Vagina (tissue), 2 donors: ENCODE results near the gene TVP23A. TPM values are rescaled to one million over a fixed set of nuclear protein-coding genes. Genes with fewer than 3 reads are reported as not detected.

Experiments used
- DNase-seq, 2 donors: peaks; one replicate each; pipeline ENCODE4 v3.0.0-alpha.2; 2017; ENCODE audit errors: extremely low spot score in 2 of 2
- H3K27ac ChIP-seq: fragments of 200-600 bp; sonication (generic); one replicate; pipeline ENCODE4 v1.5.1; 2019
- H3K27me3 ChIP-seq: fragments of 200-600 bp; sonication (generic); one replicate; pipeline ENCODE4 v1.5.1; 2019
- H3K36me3 ChIP-seq, 2 donors: fragments of 200-600 bp; sonication (generic); one replicate each; pipeline ENCODE4 v1.5.1; 2017 to 2019
- H3K4me1 ChIP-seq: fragments of 200-600 bp; sonication (generic); one replicate; pipeline ENCODE4 v1.5.1; 2019
- H3K4me3 ChIP-seq, 2 donors: fragments of 200-600 bp; sonication (generic); 1 replicate in 1 of 2; 2 replicates in 1 of 2; pipeline ENCODE4 v1.5.1; 2016 to 2019
- H3K9me3 ChIP-seq: fragments of 200-600 bp; sonication (generic); one replicate; pipeline ENCODE4 v1.5.1; 2019
- POLR2A ChIP-seq, 2 donors: fragments of 450-650 bp; IDR thresholded peaks; one replicate each; pipeline ENCODE4 v1.6.1; 2017; ENCODE audit warnings: antibody characterized with exemption in 2 of 2, mild to moderate bottlenecking in 2 of 2, moderate library complexity in 2 of 2
- POLR2AphosphoS5 ChIP-seq, 2 donors: sonication (generic); formaldehyde crosslinking; IDR thresholded peaks; one replicate each; pipeline ENCODE4 v1.9.0; 2017; ENCODE audit warnings: antibody characterized with exemption in 2 of 2, mild to moderate bottlenecking in 2 of 2, low read depth in 1 of 2; ENCODE audit not compliant: insufficient read depth in 1 of 2
- intact Hi-C: fragments of 100-400 bp; cut with DNase I; formaldehyde crosslinking; loops from one replicate; pipeline ENCODE4 v1.15.1; 2023
- total RNA-seq: library from RNA; depleted of rRNA; stranded (reverse); fragments of >200 nt; gene quantifications from one replicate; pipeline ENCODE4 v1.2.3, GENCODE V29; 2016
- TF ChIP-seq, protein P1 (sequence below), 3 experiments: fragments of 450-650 bp in 2 of 3; fragments of 200-600 bp in 1 of 3; sonication (generic) in 1 of 3; IDR thresholded peaks; one replicate each; pipeline ENCODE4 v1.5.1; 2017 to 2019; ENCODE audit warnings: antibody characterized with exemption in 3 of 3, mild to moderate bottlenecking in 2 of 3, moderate library complexity in 2 of 3

The TVP23A gene
- total RNA-seq, 1 donor from 2014 or later: 0.98 TPM

DNA sequence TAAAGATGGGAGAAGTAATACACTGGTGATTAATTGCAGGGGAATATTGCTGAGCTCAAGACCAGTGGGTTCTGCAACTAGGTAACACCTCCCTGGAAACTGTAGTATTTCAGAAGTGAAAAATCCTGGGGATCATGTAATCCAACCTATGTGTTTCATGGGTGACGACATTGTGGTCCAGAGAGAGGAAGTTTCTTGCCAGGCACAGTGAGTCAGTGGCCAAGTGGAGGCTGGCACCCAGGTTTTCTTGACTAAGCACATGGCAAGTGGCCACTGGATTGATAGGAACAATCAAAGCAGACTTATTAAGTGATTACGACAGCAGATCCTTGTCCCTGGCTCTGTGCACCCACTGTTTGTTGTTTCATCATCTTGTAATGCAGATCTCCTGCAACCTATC lies 43.8 kb upstream of the TVP23A start:
- no peak for TF ChIP-seq POLR2A (IDR thresholded peaks at IDR 0.05)
- TF ChIP-seq, protein P1, sequence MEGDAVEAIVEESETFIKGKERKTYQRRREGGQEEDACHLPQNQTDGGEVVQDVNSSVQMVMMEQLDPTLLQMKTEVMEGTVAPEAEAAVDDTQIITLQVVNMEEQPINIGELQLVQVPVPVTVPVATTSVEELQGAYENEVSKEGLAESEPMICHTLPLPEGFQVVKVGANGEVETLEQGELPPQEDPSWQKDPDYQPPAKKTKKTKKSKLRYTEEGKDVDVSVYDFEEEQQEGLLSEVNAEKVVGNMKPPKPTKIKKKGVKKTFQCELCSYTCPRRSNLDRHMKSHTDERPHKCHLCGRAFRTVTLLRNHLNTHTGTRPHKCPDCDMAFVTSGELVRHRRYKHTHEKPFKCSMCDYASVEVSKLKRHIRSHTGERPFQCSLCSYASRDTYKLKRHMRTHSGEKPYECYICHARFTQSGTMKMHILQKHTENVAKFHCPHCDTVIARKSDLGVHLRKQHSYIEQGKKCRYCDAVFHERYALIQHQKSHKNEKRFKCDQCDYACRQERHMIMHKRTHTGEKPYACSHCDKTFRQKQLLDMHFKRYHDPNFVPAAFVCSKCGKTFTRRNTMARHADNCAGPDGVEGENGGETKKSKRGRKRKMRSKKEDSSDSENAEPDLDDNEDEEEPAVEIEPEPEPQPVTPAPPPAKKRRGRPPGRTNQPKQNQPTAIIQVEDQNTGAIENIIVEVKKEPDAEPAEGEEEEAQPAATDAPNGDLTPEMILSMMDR (IDR thresholded peaks at IDR 0.05): no peak
- TF ChIP-seq POLR2AphosphoS5 (IDR thresholded peaks at IDR 0.05; ENCODE audit: insufficient read depth in 1 of 2, low read depth in 1 of 2): no peak
- intact Hi-C loops: no loop called here
- Histone ChIP-seq H3K36me3 (no peaks in the 10 kb centered on the region), H3K4me3 (no peak overlapping the region), H3K4me1 (no peaks in the 10 kb centered on the region), H3K27me3 (no peaks in the 10 kb centered on the region), H3K9me3 (no peaks in the 10 kb centered on the region), H3K27ac (no peak overlapping the region)
- no peak for DNase-seq

DNA sequence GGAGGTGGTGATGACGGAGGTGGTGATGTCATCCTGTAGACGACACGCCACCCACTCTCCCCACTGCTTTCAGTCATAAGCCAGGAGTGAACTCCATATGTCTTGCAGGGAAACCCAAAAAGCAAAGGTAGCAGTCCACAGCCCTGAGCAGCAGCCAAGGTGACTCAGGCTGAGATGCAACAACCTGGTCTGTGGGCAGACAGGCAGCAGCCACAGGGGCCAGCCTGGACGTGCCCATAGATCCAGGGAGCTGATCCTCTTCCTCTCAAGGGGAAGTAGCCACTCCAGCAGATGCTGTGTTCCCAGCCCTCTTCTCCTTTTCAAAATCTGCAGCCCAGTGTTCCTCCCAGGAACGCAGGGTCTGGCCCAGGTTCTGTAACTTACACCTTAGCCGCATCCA lies 41.1 kb upstream of the TVP23A start:
- no peak for DNase-seq
- H3K27me3 ChIP-seq: no peaks in the 10 kb centered on the region
- H3K4me3 ChIP-seq: no peak overlapping the region
- H3K9me3 ChIP-seq: no peaks in the 10 kb centered on the region
- no peaks in the 10 kb centered on the region for H3K36me3 ChIP-seq
- intact Hi-C loops: loop anchor here (10.0 kb wide), 1 partner anchor 1105 kb away; the partner anchor contains the start of gene TNFRSF17
- H3K27ac ChIP-seq: no peak overlapping the region
- TF ChIP-seq, protein P1 (IDR thresholded peaks at IDR 0.05): no peak
- no peak for TF ChIP-seq POLR2A (IDR thresholded peaks at IDR 0.05)
- no peak for TF ChIP-seq POLR2AphosphoS5 (IDR thresholded peaks at IDR 0.05; ENCODE audit: insufficient read depth in 1 of 2, low read depth in 1 of 2)
- H3K4me1 ChIP-seq: no peaks in the 10 kb centered on the region

GRCh38 chr16:10859020-10859419 lies 40.4 kb upstream of the TVP23A start:
- TF ChIP-seq POLR2A (IDR thresholded peaks at IDR 0.05): no peak
- TF ChIP-seq, protein P1 (IDR thresholded peaks at IDR 0.05): no peak
- no peak for TF ChIP-seq POLR2AphosphoS5 (IDR thresholded peaks at IDR 0.05; ENCODE audit: insufficient read depth in 1 of 2, low read depth in 1 of 2)
- Histone ChIP-seq H3K27me3 (no peaks in the 10 kb centered on the region), H3K9me3 (no peaks in the 10 kb centered on the region), H3K4me1 (no peaks in the 10 kb centered on the region), H3K36me3 (no peaks in the 10 kb centered on the region), H3K27ac (no peak overlapping the region), H3K4me3 (no peak overlapping the region)
- intact Hi-C loops: loop anchor here (10.0 kb wide), 1 partner anchor 1106 kb away; the partner anchor contains the start of gene TNFRSF17
- no peak for DNase-seq

GRCh38 chr16:10858203-10858602 lies 39.6 kb upstream of the TVP23A start:
- no peak for DNase-seq
- Histone ChIP-seq H3K4me1 (no peaks in the 10 kb centered on the region), H3K4me3 (no peak overlapping the region), H3K9me3 (no peaks in the 10 kb centered on the region), H3K36me3 (no peaks in the 10 kb centered on the region), H3K27me3 (no peaks in the 10 kb centered on the region), H3K27ac (no peak overlapping the region)
- intact Hi-C loops: loop anchor here (10.0 kb wide), 1 partner anchor 1107 kb away; the partner anchor contains the start of gene TNFRSF17
- TF ChIP-seq POLR2A (IDR thresholded peaks at IDR 0.05) (no peak), POLR2AphosphoS5 (IDR thresholded peaks at IDR 0.05; ENCODE audit: insufficient read depth in 1 of 2, low read depth in 1 of 2) (no peak)
- TF ChIP-seq, protein P1 (IDR thresholded peaks at IDR 0.05): no peak

DNA sequence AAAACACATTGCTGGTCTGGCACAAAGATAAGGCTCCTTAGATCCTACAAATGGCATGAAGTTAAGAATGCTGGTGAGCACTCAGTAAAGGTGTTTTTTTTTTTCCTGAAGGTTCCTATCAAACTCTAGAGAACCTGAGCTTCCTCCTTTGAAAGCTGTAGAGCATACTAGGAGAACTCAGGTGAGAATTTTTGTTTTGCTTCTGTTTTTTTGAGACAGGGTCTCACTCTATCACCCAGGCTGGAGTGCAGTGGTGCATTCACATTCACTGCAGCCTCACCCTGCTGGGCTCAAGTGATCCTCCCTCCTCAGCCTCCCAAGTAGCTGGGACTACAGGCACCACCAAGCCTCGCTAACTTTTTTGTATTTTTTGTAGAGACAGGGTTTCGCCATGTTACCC lies 37.4 kb upstream of the TVP23A start:
- no peak overlapping the region for H3K4me3 ChIP-seq
- no peaks in the 10 kb centered on the region for H3K36me3 ChIP-seq
- intact Hi-C loops: loop anchor here (10.0 kb wide), 1 partner anchor 1109 kb away; the partner anchor contains the start of gene TNFRSF17
- no peaks in the 10 kb centered on the region for H3K27me3 ChIP-seq
- no peaks in the 10 kb centered on the region for H3K9me3 ChIP-seq
- no peak for DNase-seq
- TF ChIP-seq POLR2A (IDR thresholded peaks at IDR 0.05): no peak
- TF ChIP-seq, protein P1 (IDR thresholded peaks at IDR 0.05): no peak
- TF ChIP-seq POLR2AphosphoS5 (IDR thresholded peaks at IDR 0.05; ENCODE audit: insufficient read depth in 1 of 2, low read depth in 1 of 2): no peak
- no peaks in the 10 kb centered on the region for H3K4me1 ChIP-seq
- H3K27ac ChIP-seq: no peak overlapping the region
